Caco-2 (cell line): ENCODE data around the gene ATL1. TPM values are rescaled to one million over a fixed set of nuclear protein-coding genes. Genes with fewer than 3 reads are reported as not detected.

Experiments
- BruUV-seq: library from RNA; stranded (reverse); fragments of 400-500 nt; replicated peaks from 2 replicates; lab custom pipeline; 2021; lab: Mats Ljungman, UMichigan
- CTCF ChIA-PET: fragments of 300-600 bp; sonication (Branson Sonifier 250); formaldehyde crosslinking; loops from one replicate; lab custom pipeline; 2022; ENCODE audit warnings: antibody characterized with exemption; lab: Charles Lee
- POLR2A ChIA-PET: fragments of 300-600 bp; sonication (Branson Sonifier 250); formaldehyde crosslinking; loops from one replicate; lab custom pipeline; 2022; ENCODE audit warnings: antibody characterized with exemption; lab: Charles Lee
- DNase-seq, 2 experiments: peaks; one replicate each; pipeline versions ENCODE4 v3.0.0 to v3.0.0-alpha.2; 2020 to 2022
- H3K27me3 ChIP-seq: replicated peaks from 2 replicates; pipeline ENCODE4 v1.6.0; 2011; ENCODE audit warnings: low read length; ENCODE audit not compliant: control insufficient read depth, insufficient read depth
- H3K36me3 ChIP-seq: 2 replicates; pipeline ENCODE4 v1.5.1; 2011; ENCODE audit warnings: low read length; ENCODE audit not compliant: control insufficient read depth, insufficient read depth
- H3K4me1 ChIP-seq: fragments of 250-450 bp; sonication (Bioruptor Pico); 2 replicates; pipeline ENCODE4 v1.5.1; 2020; ENCODE audit warnings: mild to moderate bottlenecking
- H3K4me3 ChIP-seq: 2 replicates; pipeline ENCODE4 v1.5.1; 2011; ENCODE audit warnings: low read depth, mild to moderate bottlenecking, control low read depth, low read length
- H3K9me3 ChIP-seq: fragments of 250-450 bp; sonication (Bioruptor Pico); 2 replicates; pipeline ENCODE4 v1.5.1; 2020; ENCODE audit warnings: mild to moderate bottlenecking, moderate library complexity
- H3K27ac Mint-ChIP-seq: one replicate; pipeline ENCODE4 v1.8.0; 2022; ENCODE audit warnings: mixed read lengths; ENCODE audit not compliant: unreplicated experiment
- H3K27me3 Mint-ChIP-seq: one replicate; pipeline ENCODE4 v1.8.0; 2022; ENCODE audit warnings: mixed read lengths; ENCODE audit not compliant: insufficient read depth, unreplicated experiment
- H3K36me3 Mint-ChIP-seq: one replicate; pipeline ENCODE4 v1.8.0; 2022; ENCODE audit warnings: mild to moderate bottlenecking, mixed read lengths; ENCODE audit not compliant: insufficient read depth, unreplicated experiment
- H3K4me1 Mint-ChIP-seq: one replicate; pipeline ENCODE4 v1.8.0; 2022; ENCODE audit warnings: low read depth, mixed read lengths; ENCODE audit not compliant: unreplicated experiment
- H3K4me3 Mint-ChIP-seq: one replicate; pipeline ENCODE4 v1.8.0; 2022; ENCODE audit warnings: mild to moderate bottlenecking, moderate library complexity, mixed read lengths; ENCODE audit not compliant: unreplicated experiment
- H3K9me3 Mint-ChIP-seq: one replicate; pipeline ENCODE4 v1.8.0; 2022; ENCODE audit warnings: mixed read lengths; ENCODE audit not compliant: unreplicated experiment
- intact Hi-C: fragments of 100-400 bp; cut with micrococcal nuclease; formaldehyde crosslinking; loops from one replicate; pipeline ENCODE4 v1.10.0; 2022; ENCODE audit not compliant: unreplicated experiment
- total RNA-seq: library from RNA; stranded (reverse); gene quantifications from 2 replicates; pipeline ENCODE4 v1.2.3, GENCODE V29; 2022
- TF ChIP-seq, protein P1 (sequence below), 2 experiments: fragments of 200-600 bp in 1 of 2; IDR thresholded peaks; 1 replicate in 1 of 2; 2 replicates in 1 of 2; pipeline versions ENCODE4 v1.5.1 to v1.8.0; 2011 to 2022; ENCODE audit warnings: antibody characterized with exemption in 1 of 2, control low read depth in 1 of 2, inconsistent platforms in 1 of 2, low read depth in 1 of 2, low read length in 1 of 2, mild to moderate bottlenecking in 1 of 2, moderate library complexity in 1 of 2; ENCODE audit not compliant: insufficient read depth in 1 of 2, severe bottlenecking in 1 of 2, unreplicated experiment in 1 of 2

ATL1 gene
- total RNA-seq, 1 experiment from 2014 or later: 1.1 TPM

DNA sequence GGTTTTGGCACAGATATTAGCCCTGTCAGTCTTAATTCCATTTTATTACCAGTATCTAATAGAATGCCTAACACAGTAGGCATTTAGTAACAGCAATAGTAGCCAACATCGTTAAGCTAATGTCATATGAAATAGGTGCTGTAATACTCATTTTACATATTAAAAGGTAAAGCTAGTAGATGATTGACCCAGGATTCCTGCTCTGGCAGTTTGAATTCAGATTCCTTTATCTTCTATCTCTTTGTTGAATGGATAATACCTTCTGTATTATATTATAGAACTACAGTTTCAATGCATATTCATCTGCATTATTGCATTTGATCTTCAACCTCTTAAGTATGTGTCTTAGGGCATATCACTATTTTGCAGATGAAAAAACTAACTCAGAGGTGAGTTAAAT is 2.9 kb downstream of the ATL1 start:
- TF ChIP-seq, protein P1, sequence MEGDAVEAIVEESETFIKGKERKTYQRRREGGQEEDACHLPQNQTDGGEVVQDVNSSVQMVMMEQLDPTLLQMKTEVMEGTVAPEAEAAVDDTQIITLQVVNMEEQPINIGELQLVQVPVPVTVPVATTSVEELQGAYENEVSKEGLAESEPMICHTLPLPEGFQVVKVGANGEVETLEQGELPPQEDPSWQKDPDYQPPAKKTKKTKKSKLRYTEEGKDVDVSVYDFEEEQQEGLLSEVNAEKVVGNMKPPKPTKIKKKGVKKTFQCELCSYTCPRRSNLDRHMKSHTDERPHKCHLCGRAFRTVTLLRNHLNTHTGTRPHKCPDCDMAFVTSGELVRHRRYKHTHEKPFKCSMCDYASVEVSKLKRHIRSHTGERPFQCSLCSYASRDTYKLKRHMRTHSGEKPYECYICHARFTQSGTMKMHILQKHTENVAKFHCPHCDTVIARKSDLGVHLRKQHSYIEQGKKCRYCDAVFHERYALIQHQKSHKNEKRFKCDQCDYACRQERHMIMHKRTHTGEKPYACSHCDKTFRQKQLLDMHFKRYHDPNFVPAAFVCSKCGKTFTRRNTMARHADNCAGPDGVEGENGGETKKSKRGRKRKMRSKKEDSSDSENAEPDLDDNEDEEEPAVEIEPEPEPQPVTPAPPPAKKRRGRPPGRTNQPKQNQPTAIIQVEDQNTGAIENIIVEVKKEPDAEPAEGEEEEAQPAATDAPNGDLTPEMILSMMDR (IDR thresholded peaks at IDR 0.05; ENCODE audit: insufficient read depth in 1 of 2, low read depth in 1 of 2, low read length in 1 of 2, severe bottlenecking in 1 of 2, unreplicated experiment in 1 of 2): no peak
- no peak for DNase-seq
- Histone ChIP-seq H3K9me3 (no peaks in the 10 kb centered on the region), H3K4me1 (no peaks in the 10 kb centered on the region), H3K27me3 (no peaks in the 10 kb centered on the region; the same call in none of the 2 replicates), H3K36me3 (no peaks in the 10 kb centered on the region), H3K4me3 (no peak overlapping the region)
- BruUV-seq: no TSS peak
- Mint-ChIP-seq H3K4me3 (no peak overlapping the region), H3K36me3 (no peaks in the 10 kb centered on the region), H3K4me1 (no peaks in the 10 kb centered on the region), H3K9me3 (no peaks in the 10 kb centered on the region), H3K27ac (no peak overlapping the region), H3K27me3 (peaks cover 13% of the 10 kb centered on the region)
- intact Hi-C loops: no loop called here
- CTCF ChIA-PET: no interaction called here
- POLR2A ChIA-PET: no interaction called here

DNA sequence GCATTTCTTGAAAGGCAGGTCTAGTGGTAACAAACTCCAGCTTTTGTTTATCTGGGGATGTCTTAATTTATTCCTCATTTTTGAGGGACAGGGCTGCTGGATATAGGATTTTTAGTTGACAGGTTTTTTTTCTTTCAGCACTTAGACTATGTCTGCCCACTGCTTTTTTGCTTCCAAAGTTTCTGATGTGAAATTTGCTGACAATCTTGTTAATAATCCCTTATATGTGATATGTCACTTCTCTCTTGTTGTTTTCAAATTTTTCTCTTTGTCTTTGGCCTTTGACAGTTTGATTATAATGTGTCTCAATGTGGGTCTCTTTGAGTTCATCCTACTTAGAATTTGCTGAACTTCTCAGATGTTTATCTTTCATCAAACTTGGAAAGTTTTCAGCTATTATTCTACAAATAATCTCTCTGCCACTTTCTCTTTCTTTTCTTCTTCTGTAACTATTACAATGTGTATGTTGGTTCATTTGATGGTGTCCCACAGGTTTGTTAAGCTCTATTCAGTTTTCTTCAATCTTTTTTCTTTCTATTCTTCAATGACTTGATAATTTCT is 9.8 kb downstream of the ATL1 start:
- intact Hi-C loops: no loop called here
- no peaks in the 10 kb centered on the region for H3K4me1 ChIP-seq
- POLR2A ChIA-PET: no interaction called here
- no peaks in the 10 kb centered on the region for H3K36me3 ChIP-seq
- peaks cover 15% of the 10 kb centered on the region for H3K9me3 Mint-ChIP-seq
- no peak for DNase-seq
- BruUV-seq: no TSS peak
- no peaks in the 10 kb centered on the region for H3K27me3 ChIP-seq
- H3K27ac Mint-ChIP-seq: no peak overlapping the region
- H3K4me3 ChIP-seq: no peak overlapping the region
- peaks cover 14% of the 10 kb centered on the region for H3K9me3 ChIP-seq
- peaks cover 18% of the 10 kb centered on the region for H3K27me3 Mint-ChIP-seq
- H3K4me1 Mint-ChIP-seq: peaks cover 6% of the 10 kb centered on the region
- no peak overlapping the region for H3K4me3 Mint-ChIP-seq
- no peaks in the 10 kb centered on the region for H3K36me3 Mint-ChIP-seq
- TF ChIP-seq, protein P1 (IDR thresholded peaks at IDR 0.05; ENCODE audit: insufficient read depth in 1 of 2, low read depth in 1 of 2, low read length in 1 of 2, severe bottlenecking in 1 of 2, unreplicated experiment in 1 of 2): no peak
- CTCF ChIA-PET: interaction anchor here (0.7 kb wide), 2 partner anchors 10 to 26 kb away, joined by 3 read pairs; partner anchors contain the start of gene ATL1

DNA sequence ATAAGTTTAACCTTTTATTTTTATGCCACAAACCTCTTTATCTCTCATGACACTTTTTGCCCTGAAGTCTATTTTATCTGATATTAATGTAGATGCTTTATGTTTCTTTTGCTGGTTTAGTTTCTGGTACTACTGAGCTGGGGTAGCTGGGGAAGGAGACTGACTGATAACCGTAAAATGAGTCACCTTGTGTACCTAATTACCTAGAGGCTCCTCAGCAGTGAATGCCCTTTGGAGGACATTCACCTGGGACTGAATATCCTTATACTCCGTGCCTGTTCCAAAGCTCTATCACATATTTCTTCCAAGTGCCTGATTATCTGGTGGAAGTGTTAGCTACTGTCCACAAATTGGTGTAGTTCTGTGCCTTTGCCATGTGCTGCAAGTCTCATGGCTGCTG is 13.9 kb downstream of the ATL1 start:
- peaks cover 6% of the 10 kb centered on the region for H3K4me1 Mint-ChIP-seq
- H3K4me3 Mint-ChIP-seq: no peak overlapping the region
- CTCF ChIA-PET: interaction anchor here (0.9 kb wide), 1 partner anchor 14 kb away, joined by 4 read pairs; the partner anchor contains the start of gene ATL1
- Histone ChIP-seq H3K4me1 (no peaks in the 10 kb centered on the region), H3K27me3 (no peaks in the 10 kb centered on the region), H3K4me3 (no peak overlapping the region), H3K36me3 (no peaks in the 10 kb centered on the region), H3K9me3 (peaks cover 14% of the 10 kb centered on the region)
- peaks cover 15% of the 10 kb centered on the region for H3K9me3 Mint-ChIP-seq
- no peak overlapping the region for H3K27ac Mint-ChIP-seq
- no TSS peak for BruUV-seq
- intact Hi-C loops: no loop called here
- peaks cover 12% of the 10 kb centered on the region for H3K27me3 Mint-ChIP-seq
- TF ChIP-seq, protein P1 (IDR thresholded peaks at IDR 0.05; ENCODE audit: insufficient read depth in 1 of 2, low read depth in 1 of 2, low read length in 1 of 2, severe bottlenecking in 1 of 2, unreplicated experiment in 1 of 2): no peak
- POLR2A ChIA-PET: no interaction called here
- H3K36me3 Mint-ChIP-seq: no peaks in the 10 kb centered on the region
- DNase-seq: no peak
